ENCODE measurements around the gene ZBTB9. TPM values are rescaled to one million over a fixed set of nuclear protein-coding genes. Genes with fewer than 3 reads are reported as not detected.

ZBTB9 gene, protein sequence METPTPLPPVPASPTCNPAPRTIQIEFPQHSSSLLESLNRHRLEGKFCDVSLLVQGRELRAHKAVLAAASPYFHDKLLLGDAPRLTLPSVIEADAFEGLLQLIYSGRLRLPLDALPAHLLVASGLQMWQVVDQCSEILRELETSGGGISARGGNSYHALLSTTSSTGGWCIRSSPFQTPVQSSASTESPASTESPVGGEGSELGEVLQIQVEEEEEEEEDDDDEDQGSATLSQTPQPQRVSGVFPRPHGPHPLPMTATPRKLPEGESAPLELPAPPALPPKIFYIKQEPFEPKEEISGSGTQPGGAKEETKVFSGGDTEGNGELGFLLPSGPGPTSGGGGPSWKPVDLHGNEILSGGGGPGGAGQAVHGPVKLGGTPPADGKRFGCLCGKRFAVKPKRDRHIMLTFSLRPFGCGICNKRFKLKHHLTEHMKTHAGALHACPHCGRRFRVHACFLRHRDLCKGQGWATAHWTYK
- 5.1 and 5.3 TPM in 2 replicates for total RNA-seq

GRCh38 chr6:33454009-33454946 is at the start of gene ZBTB9:
TSS of gene ZBTB9 (plus strand) at chr6:33454576. CDS start at chr6:33455101, 525 bp downstream.

GRCh38 chr6:33410711-33411631 is 43.4 kb upstream of the ZBTB9 start, which contains the start of gene PHF1:
TSS of gene PHF1 (plus strand) at chr6:33411014. CDS start at chr6:33412264, 1,250 bp downstream.

GRCh38 chr6:33417903-33418689 is 36.3 kb upstream of the ZBTB9 start, which contains the start of gene CUTA:
TSS of gene CUTA (minus strand) at chr6:33418107. CDS start at chr6:33418000, 107 bp downstream.

DNA sequence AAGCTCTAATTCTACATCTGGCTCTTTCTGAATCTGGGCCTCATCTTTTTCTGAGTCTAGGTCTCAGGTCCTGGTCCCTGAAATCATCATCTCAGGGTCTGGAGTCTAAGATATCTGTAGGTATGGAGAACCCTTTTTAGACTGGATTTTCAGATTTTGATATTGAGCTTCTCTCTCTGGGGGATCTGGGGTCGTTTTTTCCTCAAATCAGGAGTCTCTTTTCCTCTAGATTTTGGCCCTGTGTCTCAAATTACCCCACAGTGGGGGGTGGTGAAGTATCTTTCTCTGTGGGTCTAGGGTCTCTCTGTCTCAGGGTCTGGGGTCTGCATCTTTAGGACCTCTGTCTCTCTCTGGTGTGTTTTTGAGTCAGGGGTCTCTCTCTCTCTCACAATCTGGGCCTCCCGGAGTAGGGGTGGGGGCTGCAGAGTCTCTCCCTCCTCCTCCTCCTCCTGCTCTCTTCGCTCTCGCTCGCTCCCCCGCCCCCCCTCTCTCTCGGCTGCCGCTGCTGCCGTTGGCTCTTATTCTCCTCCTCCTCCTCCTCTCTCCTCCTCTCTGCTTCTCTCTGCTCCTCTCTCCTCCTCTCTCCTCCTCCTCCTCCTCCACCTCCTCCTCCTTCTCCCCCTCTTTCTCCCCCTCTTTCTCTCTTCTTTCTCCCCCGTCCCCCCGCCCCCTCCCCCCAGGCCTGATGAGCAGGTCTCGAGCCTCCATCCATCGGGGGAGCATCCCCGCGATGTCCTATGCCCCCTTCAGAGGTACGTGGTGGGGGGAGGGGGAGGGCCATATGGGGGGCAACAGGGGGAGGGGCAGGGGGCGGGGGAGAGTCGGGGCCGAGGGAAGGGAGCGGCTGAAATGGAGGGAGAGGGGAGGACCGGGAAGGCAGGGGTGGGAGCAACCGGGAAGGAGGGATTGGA is 34.5 kb upstream of the ZBTB9 start, which contains the start of gene SYNGAP1:
SYNGAP1 (plus strand) TSS at position 486 of the 911 bp plus-strand sequence; CDS start at position 686, 200 bp downstream.

Other genes with a start within 250 kb of the ZBTB9 start
- 11.1 and 11.6 TPM in 2 replicates for gene HSD17B8, start 249.9 kb upstream of the ZBTB9 start, total RNA-seq
- gene RING1, start 246.1 kb upstream of the ZBTB9 start, total RNA-seq, result 31.4 and 52.9 TPM in 2 replicates
- 42.0 and 42.8 TPM in 2 replicates for gene VPS52, start 182.7 kb upstream of the ZBTB9 start, total RNA-seq
- 3,088 and 3,156 TPM in 2 replicates for gene RPS18, start 182.5 kb upstream of the ZBTB9 start, total RNA-seq
- 12.5 and 18.0 TPM in 2 replicates for gene B3GALT4, start 177.5 kb upstream of the ZBTB9 start, total RNA-seq
- gene WDR46, start 165.3 kb upstream of the ZBTB9 start, total RNA-seq, result 69.3 and 86.5 TPM in 2 replicates
- gene PFDN6, start 165.0 kb upstream of the ZBTB9 start, total RNA-seq, result 26.6 and 51.3 TPM in 2 replicates
- gene RGL2, start 155.6 kb upstream of the ZBTB9 start, total RNA-seq, result 29.2 and 41.7 TPM in 2 replicates
- 54.8 and 136 TPM in 2 replicates for gene TAPBP, start 140.5 kb upstream of the ZBTB9 start, total RNA-seq
- 18.0 and 25.8 TPM in 2 replicates for gene ZBTB22, start 136.8 kb upstream of the ZBTB9 start, total RNA-seq
- 41.7 and 65.6 TPM in 2 replicates for gene DAXX, start 131.6 kb upstream of the ZBTB9 start, total RNA-seq
- gene KIFC1, start 62.8 kb upstream of the ZBTB9 start, total RNA-seq, result 1.8 and 36.2 TPM in 2 replicates
- gene PHF1, start 43.6 kb upstream of the ZBTB9 start, total RNA-seq, result 23.9 and 27.0 TPM in 2 replicates
- gene CUTA, start 36.5 kb upstream of the ZBTB9 start, total RNA-seq, result 125 and 147 TPM in 2 replicates
- gene SYNGAP1, start 34.5 kb upstream of the ZBTB9 start, total RNA-seq, result 8.0 and 10.8 TPM in 2 replicates
- 10.5 and 11.7 TPM in 2 replicates for gene BAK1, start 125.7 kb downstream of the ZBTB9 start, total RNA-seq
- gene ITPR3, start 166.7 kb downstream of the ZBTB9 start, total RNA-seq, result 70.3 and 77.4 TPM in 2 replicates